SW480 (cell line): Measurements from ENCODE around the gene ZNF326.
A peak's percentile ranks its signal among the peaks of the same experiment; 100 is the strongest.

Source experiments
- DNase-seq: peaks from one replicate; pipeline ENCODE4 v3.0.0-alpha.2; 2016; ENCODE audit warnings: low spot score

ZNF326 gene, protein sequence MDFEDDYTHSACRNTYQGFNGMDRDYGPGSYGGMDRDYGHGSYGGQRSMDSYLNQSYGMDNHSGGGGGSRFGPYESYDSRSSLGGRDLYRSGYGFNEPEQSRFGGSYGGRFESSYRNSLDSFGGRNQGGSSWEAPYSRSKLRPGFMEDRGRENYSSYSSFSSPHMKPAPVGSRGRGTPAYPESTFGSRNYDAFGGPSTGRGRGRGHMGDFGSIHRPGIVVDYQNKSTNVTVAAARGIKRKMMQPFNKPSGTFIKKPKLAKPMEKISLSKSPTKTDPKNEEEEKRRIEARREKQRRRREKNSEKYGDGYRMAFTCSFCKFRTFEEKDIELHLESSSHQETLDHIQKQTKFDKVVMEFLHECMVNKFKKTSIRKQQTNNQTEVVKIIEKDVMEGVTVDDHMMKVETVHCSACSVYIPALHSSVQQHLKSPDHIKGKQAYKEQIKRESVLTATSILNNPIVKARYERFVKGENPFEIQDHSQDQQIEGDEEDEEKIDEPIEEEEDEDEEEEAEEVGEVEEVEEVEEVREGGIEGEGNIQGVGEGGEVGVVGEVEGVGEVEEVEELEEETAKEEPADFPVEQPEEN

GRCh38 chr1:89994805-89995597 lies at the start of gene ZNF326:
TSS of gene ZNF326 (plus strand) at chr1:89995110. CDS start at chr1:89995258, 148 bp downstream.
- peak; percentile 96 for DNase-seq

- DNase-seq = peak; percentile 23
Observed at GRCh38 chr1:89945852-89946476, 48.9 kb upstream of the ZNF326 start.

- no peak for DNase-seq
Observed at GRCh38 chr1:89946532-89946931, 48.4 kb upstream of the ZNF326 start.

DNA sequence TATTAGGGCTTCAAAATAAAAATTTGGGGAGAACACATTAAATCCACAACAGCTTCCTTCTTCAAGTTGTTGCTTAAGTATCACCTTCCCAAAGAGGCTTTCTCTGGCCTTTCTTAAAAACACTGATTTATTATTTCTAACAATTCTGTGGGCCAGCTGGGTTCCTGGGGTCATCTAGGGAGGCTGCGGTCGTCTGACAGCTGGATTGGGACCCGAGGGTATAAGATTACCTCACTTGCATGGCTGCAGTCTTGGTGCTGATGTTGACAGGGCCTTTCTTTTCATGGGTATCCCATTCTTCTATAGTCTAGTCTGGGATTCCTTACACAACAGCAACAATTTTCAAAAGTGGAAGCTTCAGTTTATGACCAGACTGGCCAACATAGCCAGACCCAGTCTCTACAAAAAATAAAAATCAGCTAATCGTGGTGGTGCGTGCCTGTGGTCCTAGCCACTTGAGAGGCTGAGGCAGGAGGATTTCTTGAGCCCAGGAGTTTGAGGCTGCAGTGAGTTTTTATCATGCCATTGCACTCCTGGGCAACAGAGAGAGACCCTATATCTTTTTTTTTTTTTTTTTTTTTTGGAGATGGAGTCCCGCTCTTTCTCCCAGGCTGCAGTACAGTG lies 46.1 kb upstream of the ZNF326 start:
- no peak for DNase-seq

DNA sequence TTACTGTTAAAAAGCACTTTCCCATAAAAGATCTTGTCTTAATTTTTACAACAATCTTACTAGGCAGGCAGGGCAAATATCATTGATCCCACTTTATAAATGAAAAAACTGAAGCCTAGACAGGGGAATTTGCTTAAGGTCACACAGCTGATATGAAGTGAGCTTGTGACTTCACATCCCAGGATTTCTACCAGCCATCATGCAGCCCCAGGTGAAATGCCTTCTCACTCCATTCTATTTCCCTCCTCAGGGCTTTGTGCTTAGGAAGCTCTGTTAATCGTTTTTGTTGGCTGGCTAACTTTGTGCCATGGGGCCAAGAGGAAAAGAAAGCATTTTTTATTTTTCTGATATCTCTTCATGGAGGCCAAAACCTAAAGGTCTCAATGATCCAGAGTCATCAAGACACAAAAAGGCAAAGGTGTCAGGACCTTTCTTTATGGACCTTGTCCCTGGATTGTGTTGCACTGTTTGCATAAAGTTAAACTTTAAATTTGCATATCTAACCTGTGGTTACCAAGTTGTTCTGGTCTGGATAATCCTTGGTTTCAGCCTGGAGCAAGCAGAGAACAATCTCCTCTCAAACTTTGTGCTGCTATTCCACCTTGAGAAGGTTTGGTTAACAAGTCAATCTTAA lies 44.8 kb upstream of the ZNF326 start:
- no peak for DNase-seq

DNA sequence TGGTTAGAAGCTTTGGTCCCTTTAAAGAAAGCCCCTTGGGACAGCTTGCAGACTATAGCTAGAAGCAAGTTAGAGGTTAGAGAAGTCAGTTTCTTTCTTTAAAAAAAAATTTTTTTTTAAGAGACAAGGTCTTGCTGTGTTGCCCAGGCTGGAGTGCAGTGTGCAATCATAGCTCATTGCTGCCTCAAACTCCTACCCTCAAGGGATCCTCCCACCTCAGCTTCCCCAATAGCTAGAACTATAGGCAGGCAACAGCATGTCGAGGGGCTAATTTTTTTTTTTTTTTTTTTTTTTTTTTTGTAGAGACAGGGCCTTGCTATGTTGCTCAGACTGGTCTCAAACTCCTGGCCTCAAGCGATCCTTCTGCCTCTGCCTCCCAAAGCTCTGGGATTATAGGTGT lies 44.2 kb upstream of the ZNF326 start:
- DNase-seq = no peak

GRCh38 chr1:89951766-89952604 lies 42.9 kb upstream of the ZNF326 start:
- DNase-seq = no peak

DNA sequence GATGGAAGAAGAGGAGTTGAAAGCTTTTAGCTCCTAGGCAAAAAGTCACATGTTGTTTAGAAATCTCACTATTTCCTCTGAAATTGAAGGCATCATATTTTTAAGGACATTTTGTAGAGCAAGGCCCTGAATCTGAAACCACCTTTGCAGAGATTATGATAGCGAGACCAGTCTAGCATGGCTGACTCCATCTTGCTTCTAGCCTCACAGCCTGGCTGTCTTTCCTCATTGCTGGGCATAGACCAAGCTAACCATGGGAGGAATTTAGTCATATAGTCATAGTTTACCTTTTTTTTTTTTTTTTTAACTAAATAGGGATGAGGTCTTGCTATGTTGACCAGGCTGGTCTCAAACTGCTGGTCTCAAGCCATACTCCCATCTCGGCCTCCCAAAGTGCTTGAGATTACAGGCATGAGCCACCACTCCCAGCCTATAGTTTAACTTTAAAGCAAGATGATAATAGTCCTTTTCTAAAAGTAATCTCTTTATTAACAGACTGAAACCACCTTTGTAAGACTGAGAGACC lies 42.2 kb upstream of the ZNF326 start:
- no peak for DNase-seq

GRCh38 chr1:89953131-89953626 lies 41.7 kb upstream of the ZNF326 start:
- DNase-seq = peak; percentile 81

GRCh38 chr1:89953929-89954328 lies 41.0 kb upstream of the ZNF326 start:
- no peak for DNase-seq

DNA sequence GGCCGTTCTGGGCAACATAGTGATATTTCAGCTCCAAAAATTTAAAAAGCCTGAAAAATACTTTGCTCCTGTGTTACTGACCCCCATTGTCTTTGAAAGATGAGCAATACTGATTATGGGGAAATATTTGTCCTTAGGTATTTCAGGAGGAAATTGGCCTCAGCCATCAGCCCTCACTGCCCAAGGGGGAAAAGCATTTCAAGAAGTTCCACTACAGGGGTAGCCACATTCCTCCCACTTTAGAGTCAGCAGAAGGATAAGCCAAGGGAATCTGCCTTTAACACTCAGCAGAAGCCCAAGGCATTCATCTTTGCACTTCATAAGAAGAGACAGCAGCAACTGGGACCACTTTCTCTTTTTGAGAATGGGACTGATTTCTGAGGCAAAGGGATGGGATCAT lies 40.5 kb upstream of the ZNF326 start:
- no peak for DNase-seq

DNA sequence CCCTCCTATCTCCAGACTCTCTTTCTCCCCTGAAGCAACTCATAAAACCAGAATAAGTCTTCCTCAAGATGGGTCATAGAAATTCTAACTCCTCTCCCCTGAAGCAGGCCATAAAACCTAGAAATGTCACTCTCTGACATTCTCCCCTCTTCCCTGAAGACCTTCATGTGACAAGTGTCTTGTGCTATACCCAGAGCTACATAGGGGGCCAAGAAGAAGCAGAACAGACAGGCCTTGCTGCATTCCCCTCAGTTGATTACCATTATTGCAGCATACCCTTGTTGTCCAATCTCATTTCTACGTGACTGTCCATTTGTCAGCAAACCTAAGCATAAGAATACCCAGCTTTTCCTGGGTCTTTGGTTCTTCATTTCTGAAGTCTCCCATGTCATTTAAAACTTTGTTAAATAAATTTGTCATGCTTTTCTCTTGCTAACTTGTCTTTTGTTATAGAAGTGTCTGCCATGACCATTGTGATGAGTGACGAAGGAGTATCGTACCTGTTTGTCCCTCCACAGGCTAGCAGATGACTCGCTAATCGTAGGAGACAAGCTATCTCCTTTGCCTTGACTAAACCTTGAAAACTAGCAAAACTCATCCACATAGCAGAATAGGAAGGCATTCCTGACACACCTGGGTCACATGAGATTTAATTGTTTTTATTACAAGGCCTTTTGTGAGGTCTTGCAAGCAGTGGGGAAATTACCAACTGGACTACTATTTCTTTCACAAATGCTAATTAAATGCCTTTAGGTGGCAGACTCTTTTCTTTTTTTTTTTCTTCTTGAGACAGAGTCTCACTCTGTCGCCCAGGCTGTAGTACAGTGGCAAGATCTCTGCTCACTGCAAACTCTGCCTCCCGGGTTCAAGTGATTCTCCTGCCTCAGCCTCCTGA lies 39.4 kb upstream of the ZNF326 start:
- no peak for DNase-seq

DNA sequence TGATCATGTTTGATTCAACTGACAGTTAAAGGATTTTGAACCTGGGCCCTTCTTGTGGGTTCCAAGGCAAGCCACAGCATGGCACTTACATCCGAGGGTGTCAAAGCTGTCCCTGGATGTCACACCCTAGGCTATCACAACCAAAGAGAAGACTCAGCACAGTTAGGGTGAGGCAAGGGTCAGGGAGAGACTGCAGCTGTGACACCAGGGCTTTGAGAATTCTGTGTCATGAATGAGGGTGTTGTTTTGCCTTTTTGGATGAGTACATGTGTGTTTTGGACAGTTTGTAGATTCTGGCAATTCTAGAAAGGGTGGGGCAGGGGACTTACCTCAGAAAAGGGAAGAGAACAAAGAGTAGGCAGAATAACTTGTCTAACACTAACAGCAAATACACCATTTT lies 37.8 kb upstream of the ZNF326 start:
- no peak for DNase-seq

DNA sequence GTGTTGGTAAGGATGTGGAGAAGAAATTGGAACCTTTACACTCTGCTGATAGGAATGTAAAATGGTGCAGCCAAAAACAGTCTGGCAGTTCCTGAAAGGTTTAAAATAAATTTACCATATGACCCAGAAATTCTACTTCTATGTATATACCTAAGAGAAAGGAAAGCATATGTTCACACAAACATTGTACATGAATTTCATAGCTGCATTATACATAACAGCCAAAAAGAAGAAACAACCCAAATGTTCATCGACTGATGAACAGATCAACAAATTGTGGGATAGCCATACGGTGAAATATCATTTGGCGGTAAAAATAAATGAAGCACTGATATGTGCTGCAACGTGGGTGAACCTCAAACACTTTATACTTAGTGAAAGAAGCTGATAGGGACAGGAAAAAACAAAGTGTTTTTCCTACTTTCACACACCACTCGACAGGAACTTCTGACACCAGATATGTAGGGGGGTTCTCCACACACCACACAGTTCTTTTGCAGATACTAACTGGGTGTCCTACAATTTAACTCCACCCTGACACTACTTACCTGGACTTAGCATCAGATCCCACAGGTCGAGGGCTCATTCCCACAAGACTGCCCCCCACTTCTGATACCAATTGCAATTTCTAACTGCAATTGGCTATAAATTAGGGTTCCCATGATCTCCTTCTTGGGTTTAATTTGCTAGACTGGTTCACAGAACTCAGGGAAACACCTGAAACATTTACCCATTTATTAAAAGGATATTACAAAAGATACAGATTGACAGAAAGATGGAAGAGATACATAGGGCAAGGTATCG lies 35.9 kb upstream of the ZNF326 start:
- no peak for DNase-seq

- no peak for DNase-seq
Observed at GRCh38 chr1:89959719-89960118, 35.2 kb upstream of the ZNF326 start.

GRCh38 chr1:89962024-89962741 lies 32.7 kb upstream of the ZNF326 start:
- DNase-seq = no peak

DNA sequence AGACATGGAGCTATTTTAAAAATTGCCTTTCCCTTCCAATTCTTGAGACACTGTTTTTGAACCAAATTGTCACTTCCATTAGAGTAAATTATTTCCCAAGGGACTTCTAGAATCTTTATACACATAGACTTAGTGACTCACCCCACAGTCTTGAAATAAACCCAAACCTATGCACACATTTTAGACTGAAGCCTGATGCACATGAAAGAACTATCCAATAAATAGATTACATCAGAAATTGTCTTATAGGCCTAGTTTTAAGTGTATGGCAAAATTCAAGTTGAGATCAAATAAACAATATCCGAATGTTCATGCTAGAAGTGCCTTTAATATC lies 32.2 kb upstream of the ZNF326 start:
- DNase-seq = no peak
